ENCODE measurements around the gene CHRNG.

GRCh38 chr2:232573042-232573441 lies 33.5 kb downstream of the CHRNG start:
- TF ChIP-seq CTCF (IDR thresholded peaks at IDR 0.05) (no peak), POLR2A (IDR thresholded peaks at IDR 0.05) (no peak)

All from ovary (tissue), 3 donors.